GM21576 (cell line): ENCODE measurements around the gene TMED5.

ENCODE experiments used
- ATAC-seq: cut with Tn5 transposase; IDR thresholded peaks from one replicate; pipeline ENCODE4 v1.9.1; 2021; ENCODE audit warnings: mild to moderate bottlenecking, moderate library complexity; ENCODE audit not compliant: unreplicated experiment

The TMED5 gene

DNA sequence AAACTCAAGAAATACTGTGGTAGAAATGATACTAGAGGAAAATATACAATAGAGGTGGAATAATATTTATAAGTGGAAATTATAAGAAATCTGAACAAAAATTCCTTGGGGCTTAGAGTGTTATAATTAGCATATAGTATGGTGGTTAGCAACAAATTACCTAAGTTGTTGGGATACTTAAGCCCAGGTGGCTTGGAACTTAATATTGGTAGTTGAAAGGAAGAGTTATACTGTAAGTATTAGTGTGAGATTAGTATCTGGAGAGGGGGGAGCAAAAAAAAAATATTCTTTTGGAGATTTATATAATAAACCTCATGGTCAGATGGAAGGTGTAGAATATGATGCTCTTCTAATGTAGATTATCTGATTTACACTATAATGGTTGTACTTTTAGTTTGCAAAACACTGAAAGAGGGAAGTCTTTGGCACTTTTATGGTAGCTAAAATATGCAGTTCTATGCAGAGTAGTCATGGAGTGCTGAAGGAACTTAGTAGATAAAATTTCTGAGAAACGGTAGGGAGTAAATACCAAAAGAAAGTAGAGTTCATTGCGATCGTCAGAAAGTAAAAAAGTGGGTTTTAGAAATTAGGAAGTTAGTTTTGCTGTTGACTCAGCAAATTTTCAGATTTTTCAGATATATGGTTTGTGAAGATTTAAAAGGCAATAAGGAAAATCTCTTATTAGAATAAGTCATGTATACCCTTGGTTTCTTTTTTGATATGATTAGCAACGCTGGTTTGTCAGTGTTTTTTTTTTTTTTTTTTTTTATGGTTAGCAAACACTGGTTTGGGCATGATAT, 55.5 kb downstream of the TMED5 start:
- ATAC-seq: no peak

DNA sequence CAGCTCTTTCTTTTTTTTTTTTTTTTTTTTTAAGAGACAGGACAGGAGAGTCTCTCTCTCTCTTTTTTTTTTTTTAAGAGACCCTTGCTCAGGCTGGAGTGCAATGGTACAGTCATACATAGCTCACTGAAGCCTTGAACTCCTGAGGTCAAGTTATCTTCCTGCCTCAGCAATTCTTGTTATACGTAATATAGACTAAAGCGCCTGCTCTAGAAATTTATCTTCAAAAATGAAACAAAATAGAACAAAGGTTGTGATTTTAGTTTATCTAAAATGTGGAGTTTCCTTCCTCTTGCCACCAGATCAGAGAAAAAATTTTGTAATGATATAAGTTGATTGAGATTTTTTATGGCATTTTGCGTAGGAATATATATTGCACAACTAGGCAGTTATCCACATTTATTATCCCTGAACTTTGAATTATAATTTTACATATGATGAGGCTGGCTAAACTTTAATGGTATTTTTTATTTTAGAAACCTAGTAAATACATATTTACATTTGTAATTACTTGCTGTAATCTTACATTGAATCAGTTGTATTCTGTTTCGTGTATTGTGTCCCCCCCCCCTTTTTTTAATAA, 56.9 kb downstream of the TMED5 start:
- no peak for ATAC-seq

DNA sequence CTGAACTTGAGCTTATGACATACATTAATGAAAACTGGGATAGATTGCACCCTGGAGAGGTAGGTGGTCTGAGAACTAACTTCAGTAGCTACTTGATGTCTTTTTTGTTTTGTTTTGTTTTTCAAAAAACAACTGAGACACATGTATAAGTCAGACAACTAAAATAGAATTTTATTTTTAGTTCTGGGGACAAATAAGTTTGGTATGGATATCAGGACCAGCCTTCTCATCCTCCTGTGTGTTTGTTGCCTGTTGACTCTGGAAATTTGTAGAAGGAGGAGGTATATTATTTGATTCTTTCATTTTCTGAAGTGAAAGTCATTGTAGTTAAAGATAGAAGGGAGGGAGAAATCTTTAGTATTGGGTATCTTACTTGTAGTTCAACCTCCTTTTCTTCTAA, 59.6 kb downstream of the TMED5 start:
- ATAC-seq: no peak

DNA sequence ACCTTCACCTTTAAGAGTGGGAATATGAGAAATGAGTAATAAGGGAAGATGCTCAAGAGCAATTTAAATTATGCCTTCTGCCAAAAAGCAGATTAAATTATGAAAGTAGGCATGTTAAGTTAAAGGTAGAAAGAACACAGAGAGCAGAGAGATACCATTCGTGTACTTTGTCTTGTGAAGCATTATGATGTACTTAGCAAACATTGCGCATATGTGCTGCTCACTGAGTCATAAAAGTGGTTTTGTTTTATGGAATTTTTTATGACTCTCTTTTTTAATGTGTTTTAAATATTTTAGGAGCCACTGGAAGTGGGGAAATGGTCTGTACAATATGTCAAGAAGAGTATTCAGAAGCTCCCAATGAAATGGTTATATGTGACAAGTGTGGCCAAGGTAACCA, 65.8 kb downstream of the TMED5 start:
- ATAC-seq: no peak

GRCh38 chr1:93113127-93113526, 67.1 kb downstream of the TMED5 start:
- no peak for ATAC-seq

- ATAC-seq: no peak
Measured at GRCh38 chr1:93111561-93111960, 68.7 kb downstream of the TMED5 start.

GRCh38 chr1:93111065-93111464, 69.1 kb downstream of the TMED5 start:
- no peak for ATAC-seq

- no peak for ATAC-seq
Measured at GRCh38 chr1:93109578-93109977, 70.6 kb downstream of the TMED5 start.

DNA sequence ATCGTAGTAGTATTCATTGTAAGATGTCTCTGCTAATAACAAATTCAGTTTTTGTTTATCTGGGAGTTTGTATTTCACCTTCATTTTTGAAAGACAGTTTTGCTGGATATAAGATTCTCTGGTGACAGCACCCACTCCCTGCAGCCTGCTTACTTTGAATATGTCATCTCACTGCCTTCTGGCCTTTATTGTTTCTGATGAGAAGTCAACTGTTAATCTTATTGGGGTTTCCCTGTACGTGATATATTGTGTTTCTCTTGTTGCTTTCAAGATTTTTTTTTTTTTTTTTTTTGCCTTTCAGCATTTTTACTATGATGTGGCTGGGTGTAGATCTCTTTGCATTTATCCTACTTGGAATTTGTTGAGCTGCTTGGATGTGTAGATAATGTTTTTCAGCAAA, 71.9 kb downstream of the TMED5 start:
- no peak for ATAC-seq

- no peak for ATAC-seq
Measured at GRCh38 chr1:93107395-93107794, 72.8 kb downstream of the TMED5 start.

- no peak for ATAC-seq
Measured at GRCh38 chr1:93106226-93106625, 74.0 kb downstream of the TMED5 start.

DNA sequence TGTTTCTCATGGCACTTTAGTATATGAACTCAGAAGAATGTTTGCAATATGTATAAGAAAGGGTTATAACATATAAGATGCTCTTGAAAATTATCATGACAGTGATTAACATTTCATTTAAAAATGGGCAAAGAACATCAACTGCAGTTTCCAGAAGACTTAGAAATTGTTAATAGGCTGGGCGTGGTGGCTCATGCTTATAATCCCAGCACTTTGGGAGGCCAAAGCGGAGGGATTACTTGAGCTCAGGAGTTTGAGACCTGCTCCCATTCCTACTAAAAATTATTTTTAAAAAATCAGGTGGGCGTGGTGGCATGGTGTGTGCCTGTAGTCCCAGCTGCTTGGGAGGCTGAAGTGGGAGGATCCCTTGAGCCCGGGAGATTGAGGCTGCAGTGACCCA, 78.1 kb downstream of the TMED5 start:
- no peak for ATAC-seq
